ENCODE results near the gene METTL6.
"Not testable (repeated sequence)": the region's sequence is repeated elsewhere in the genome, so short reads cannot be mapped to it uniquely, and the experiment has no call there.

Gene METTL6

DNA sequence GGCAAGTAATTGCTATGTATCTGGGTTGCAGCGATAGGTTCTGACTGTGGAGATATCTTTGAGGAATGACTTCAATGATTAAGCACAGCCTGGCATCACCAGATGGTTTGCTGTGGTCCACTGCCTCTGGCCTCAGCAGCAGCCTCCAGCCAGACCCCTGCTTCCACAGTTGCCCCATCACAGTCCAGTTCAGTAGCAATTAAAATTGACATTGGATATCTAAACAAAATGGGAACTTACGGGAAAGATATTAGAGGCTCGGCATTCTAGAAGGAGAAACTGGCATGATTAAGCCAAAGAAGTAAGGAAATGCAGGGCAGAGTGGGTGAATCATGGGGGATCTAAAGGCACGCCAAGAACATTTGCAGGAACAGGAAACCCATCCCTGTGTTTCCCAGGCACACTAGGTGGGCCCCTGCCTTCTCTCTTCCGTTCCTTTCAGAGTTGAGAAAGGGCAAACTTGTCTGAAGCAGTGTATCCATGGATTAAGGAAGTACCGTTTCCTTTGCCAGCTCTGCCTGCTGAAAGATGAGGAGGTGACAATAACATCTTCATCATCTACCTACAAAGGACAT is 58.7 kb downstream of the METTL6 start:
- no peak for DNase-seq (ENCODE audit: low spot score)

DNA sequence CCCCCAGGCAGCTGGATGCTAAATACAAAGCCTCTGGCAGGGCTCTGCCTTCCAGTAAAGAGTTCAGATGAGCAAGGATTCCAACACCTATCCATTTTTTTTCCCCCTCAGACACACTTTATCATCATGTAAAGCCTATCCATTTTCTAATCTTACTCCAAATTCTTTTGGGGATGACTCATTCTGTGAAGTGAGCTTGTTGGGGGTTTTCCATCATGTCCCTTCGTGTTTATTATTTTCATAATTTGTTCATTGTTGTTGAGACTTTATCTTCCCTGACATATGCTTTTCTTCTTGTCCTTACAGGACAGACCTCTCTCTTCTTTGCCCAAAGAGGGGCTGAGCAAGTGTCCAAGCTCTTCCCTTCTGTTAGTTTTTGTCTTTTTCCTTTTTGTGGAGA is 60.3 kb downstream of the METTL6 start:
- DNase-seq (ENCODE audit: low spot score), result no peak

DNA sequence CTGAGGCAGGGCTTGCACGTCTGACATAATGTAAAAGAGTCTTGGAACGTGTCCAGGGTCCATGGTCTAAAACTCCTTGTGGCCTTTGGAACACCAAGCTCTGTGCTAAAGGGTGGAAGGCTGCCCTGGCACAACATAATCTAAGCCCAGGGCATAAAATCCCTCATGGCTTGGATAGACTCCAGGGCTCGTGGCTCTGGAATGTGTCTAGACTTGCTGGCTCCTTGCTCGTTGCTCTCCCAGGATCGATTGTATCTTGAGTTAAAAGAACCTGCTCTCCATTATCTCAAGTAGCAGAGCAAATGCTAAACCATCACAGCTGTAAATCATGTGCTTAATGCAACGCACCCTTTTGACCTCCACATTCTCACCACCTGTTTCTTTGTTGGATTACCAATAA is 63.3 kb downstream of the METTL6 start:
- not testable (repeated sequence) for DNase-seq (ENCODE audit: low spot score)

DNA sequence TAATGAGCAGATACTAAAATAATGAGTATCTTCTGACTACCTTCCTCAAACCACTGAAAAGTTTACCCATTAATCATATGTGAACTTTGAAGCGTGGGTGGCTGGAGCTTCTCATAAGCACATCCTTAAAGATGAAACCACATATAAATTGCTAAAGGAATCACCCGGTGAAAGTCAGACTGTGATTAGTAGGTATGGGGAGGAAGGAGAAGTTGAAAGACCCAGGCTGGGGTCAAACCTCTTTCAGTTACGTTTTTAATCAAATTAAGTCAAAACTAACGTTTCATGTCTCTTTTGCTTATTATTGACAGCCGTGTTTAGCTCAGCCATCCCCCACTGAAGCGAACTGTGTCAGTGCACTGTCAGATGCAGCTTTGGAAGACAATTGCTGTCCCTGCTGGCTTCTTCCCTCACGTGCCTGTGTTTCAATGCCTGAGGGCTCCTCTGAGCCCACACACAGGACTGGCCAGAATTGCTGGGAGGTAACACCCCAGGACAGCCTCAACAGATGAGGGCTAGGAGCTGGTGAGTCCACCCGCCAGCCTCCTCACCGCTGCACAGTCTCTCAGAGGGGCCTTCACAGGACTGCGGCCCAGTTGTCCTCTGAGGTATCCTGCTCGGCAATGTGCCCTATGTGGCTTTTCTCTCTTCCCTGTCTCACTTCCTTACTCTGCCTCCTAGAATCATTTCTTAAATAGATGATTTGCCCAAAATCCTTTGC is 65.7 kb downstream of the METTL6 start:
- DNase-seq (ENCODE audit: low spot score), result peak; percentile 75

DNA sequence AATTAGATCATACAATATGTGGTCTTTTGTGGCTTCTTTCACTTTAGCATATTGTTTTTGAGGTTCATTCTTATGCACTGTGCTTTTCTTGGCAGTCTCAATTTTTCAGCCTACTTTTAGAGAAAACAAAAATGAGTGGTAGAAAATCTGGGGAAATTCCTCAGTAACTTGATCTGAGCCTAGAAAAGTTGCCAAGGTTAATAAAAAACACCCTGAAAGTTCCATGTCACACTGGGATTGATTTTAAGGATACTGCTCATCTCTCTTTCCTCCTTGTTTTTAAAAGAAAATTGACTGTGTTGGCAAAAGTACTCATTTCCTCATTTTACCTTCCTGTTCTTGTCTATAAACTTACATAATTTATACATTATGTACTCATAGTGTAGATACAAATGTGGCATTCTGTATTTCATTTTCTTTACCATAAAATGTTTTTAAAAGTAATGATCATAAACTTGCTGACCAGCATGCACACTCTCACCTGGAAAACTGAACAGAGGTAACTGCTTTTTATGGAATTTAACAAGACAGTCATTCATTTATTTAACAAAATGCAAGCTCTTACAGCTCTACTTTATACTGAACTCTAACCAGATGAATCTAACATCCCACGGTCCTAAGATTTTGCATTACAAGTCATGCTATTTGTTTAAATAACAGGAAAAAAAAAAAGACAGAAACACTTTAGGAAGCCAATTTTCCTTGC is 66.4 kb downstream of the METTL6 start:
- no peak for DNase-seq (ENCODE audit: low spot score)
